Measurements from ENCODE around the gene TNFRSF4.

The TNFRSF4 gene

DNA sequence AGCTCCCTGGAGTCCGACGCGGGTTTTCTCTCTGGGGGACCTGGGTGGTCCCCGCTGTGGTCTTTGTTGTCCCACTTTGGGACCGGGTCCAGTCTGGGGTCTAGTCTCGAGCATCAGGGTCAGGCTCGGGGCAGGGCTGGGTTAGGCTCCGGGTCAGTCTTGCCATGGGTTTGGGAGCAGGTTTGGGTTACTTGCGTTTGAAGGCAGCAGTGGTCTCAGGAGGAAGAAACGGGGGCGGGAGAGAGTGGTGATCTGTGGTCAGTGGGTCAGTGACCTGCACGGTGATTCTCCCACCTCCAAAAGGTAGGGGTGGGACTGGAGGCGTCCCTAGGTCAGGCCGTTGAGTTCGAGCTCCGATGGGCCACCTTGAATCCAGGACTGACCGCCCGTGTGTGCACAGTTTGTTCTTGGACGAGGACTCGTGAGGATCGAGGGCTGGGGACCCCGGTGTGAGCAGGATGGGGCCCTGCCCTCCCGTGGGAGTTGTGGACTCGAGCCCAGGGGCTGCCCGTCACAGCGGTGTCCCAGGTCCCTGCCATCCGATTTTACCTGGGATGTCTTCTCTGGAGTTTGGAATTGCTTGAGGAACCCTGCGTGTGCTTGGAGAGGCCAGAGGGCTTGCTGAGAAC lies 20.3 kb upstream of the TNFRSF4 start:
- Histone ChIP-seq H3K27ac (ENCODE audit: poor library complexity, severe bottlenecking) (no peak overlapping the region), H3K27me3 (ENCODE audit: insufficient read depth, poor library complexity, severe bottlenecking) (no peaks in the 10 kb centered on the region), H3K9me3 (ENCODE audit: severe bottlenecking) (no peaks in the 10 kb centered on the region), H3K4me1 (ENCODE audit: insufficient read depth, poor library complexity, severe bottlenecking) (peaks cover 10% of the 10 kb centered on the region), H3K4me3 (ENCODE audit: severe bottlenecking) (no peak overlapping the region), H3K36me3 (ENCODE audit: low read depth) (peaks cover 9% of the 10 kb centered on the region)
- no peak for ATAC-seq (ENCODE audit: low read depth)
- DNase-seq (ENCODE audit: low spot score), result no peak
- TF ChIP-seq, protein P1, sequence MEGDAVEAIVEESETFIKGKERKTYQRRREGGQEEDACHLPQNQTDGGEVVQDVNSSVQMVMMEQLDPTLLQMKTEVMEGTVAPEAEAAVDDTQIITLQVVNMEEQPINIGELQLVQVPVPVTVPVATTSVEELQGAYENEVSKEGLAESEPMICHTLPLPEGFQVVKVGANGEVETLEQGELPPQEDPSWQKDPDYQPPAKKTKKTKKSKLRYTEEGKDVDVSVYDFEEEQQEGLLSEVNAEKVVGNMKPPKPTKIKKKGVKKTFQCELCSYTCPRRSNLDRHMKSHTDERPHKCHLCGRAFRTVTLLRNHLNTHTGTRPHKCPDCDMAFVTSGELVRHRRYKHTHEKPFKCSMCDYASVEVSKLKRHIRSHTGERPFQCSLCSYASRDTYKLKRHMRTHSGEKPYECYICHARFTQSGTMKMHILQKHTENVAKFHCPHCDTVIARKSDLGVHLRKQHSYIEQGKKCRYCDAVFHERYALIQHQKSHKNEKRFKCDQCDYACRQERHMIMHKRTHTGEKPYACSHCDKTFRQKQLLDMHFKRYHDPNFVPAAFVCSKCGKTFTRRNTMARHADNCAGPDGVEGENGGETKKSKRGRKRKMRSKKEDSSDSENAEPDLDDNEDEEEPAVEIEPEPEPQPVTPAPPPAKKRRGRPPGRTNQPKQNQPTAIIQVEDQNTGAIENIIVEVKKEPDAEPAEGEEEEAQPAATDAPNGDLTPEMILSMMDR (IDR thresholded peaks at IDR 0.05; ENCODE audit: poor library complexity, severe bottlenecking), result no peak

DNA sequence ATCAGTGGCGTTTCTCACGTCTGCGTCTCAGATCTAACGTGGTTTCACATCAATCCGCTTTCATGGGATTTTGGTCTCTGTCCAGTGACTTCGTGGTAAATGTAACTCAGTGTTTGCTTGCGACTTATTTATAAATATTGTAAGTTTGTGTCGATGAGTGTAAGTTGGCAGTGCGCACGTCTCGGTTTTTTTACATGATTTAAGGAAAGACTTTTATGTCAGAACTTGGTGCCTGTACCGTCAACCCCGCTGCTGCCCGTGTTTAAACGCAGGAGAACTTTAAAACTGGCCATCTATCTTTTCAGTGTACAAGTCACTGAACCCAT lies 19.6 kb upstream of the TNFRSF4 start:
- Histone ChIP-seq H3K27ac (ENCODE audit: poor library complexity, severe bottlenecking) (no peak overlapping the region), H3K9me3 (ENCODE audit: severe bottlenecking) (no peaks in the 10 kb centered on the region), H3K36me3 (ENCODE audit: low read depth) (peaks cover 16% of the 10 kb centered on the region), H3K4me1 (ENCODE audit: insufficient read depth, poor library complexity, severe bottlenecking) (peaks cover 10% of the 10 kb centered on the region), H3K4me3 (ENCODE audit: severe bottlenecking) (no peak overlapping the region), H3K27me3 (ENCODE audit: insufficient read depth, poor library complexity, severe bottlenecking) (no peaks in the 10 kb centered on the region)
- DNase-seq (ENCODE audit: low spot score), result no peak
- TF ChIP-seq, protein P1 (IDR thresholded peaks at IDR 0.05; ENCODE audit: poor library complexity, severe bottlenecking), result no peak
- ATAC-seq (ENCODE audit: low read depth), result no peak

DNA sequence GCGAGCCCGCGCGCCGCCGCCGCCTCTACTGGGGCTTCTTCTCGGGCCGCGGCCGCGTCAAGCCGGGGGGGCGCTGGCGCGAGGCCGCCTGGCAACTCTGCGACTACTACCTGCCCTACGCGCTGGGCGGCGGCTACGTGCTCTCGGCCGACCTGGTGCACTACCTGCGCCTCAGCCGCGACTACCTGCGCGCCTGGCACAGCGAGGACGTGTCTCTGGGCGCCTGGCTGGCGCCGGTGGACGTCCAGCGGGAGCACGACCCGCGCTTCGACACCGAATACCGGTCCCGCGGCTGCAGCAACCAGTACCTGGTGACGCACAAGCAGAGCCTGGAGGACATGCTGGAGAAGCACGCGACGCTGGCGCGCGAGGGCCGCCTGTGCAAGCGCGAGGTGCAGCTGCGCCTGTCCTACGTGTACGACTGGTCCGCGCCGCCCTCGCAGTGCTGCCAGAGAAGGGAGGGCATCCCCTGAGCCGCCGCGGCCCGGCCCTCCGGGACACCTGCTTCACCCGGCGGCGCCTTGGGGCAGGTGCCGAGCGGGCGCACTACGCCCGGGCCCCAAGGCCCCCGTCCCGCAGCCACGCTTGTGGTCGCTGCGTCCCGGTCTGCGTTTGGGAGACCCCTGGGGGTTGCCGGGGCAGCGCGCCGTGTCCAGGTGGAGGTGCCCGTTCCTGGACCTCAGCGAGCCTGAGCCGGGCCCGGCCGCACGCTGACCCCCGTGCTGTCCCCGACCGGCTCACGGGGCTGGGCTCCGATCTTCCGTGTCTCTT lies 19.0 kb upstream of the TNFRSF4 start:
- peaks cover 5% of the 10 kb centered on the region for H3K4me1 ChIP-seq (ENCODE audit: insufficient read depth, poor library complexity, severe bottlenecking)
- no peaks in the 10 kb centered on the region for H3K27me3 ChIP-seq (ENCODE audit: insufficient read depth, poor library complexity, severe bottlenecking)
- no peak for ATAC-seq (ENCODE audit: low read depth)
- peak overlapping the region; percentile 63 for H3K27ac ChIP-seq (ENCODE audit: poor library complexity, severe bottlenecking)
- H3K9me3 ChIP-seq (ENCODE audit: severe bottlenecking), result no peaks in the 10 kb centered on the region
- TF ChIP-seq, protein P1 (IDR thresholded peaks at IDR 0.05; ENCODE audit: poor library complexity, severe bottlenecking), result no peak
- no peak for DNase-seq (ENCODE audit: low spot score)
- peak overlapping the region; percentile 90 for H3K4me3 ChIP-seq (ENCODE audit: severe bottlenecking)
- H3K36me3 ChIP-seq (ENCODE audit: low read depth), result peaks cover 22% of the 10 kb centered on the region

DNA sequence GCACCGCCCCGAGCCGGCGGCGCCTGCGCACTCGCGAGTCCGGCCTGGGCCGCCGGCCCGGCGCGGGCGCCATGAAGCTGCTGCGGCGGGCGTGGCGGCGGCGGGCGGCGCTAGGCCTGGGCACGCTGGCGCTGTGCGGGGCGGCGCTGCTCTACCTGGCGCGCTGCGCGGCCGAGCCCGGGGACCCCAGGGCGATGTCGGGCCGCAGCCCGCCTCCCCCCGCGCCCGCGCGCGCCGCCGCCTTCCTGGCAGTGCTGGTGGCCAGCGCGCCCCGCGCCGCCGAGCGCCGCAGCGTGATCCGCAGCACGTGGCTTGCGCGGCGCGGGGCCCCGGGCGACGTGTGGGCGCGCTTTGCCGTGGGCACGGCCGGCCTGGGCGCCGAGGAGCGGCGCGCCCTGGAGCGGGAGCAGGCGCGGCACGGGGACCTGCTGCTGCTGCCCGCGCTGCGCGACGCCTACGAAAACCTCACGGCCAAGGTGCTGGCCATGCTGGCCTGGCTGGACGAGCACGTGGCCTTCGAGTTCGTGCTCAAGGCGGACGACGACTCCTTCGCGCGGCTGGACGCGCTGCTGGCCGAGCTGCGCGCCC lies 18.3 kb upstream of the TNFRSF4 start, which contains the start of gene B3GALT6:
Gene B3GALT6, plus strand, starts transcription at position 30 of the 588 bp plus-strand sequence. Its CDS starts 42 bp downstream, at position 72.
- H3K27me3 ChIP-seq (ENCODE audit: insufficient read depth, poor library complexity, severe bottlenecking), result no peaks in the 10 kb centered on the region
- no peaks in the 10 kb centered on the region for H3K9me3 ChIP-seq (ENCODE audit: severe bottlenecking)
- DNase-seq (ENCODE audit: low spot score), result no peak
- TF ChIP-seq, protein P1 (IDR thresholded peaks at IDR 0.05; ENCODE audit: poor library complexity, severe bottlenecking), result no peak
- peak within 1 kb of the TSS; percentile 90 for H3K4me3 ChIP-seq (ENCODE audit: severe bottlenecking)
- peak within 1 kb of the TSS; percentile 63 for H3K27ac ChIP-seq (ENCODE audit: poor library complexity, severe bottlenecking)
- peaks cover 28% of the 10 kb centered on the region for H3K36me3 ChIP-seq (ENCODE audit: low read depth)
- H3K4me1 ChIP-seq (ENCODE audit: insufficient read depth, poor library complexity, severe bottlenecking), result no peaks in the 10 kb centered on the region
- ATAC-seq (ENCODE audit: low read depth), result no peak; the same call in 2 of the 3 replicates
